T-cell (primary cell): Measurements from ENCODE around the gene HIPK4. TPM values are rescaled to one million over a fixed set of nuclear protein-coding genes. Genes with fewer than 3 reads are reported as not detected.
A peak's percentile ranks its signal among the peaks of the same experiment; 100 is the strongest.

Experiments used
- ATAC-seq, 4 experiments: fragments of 200-7000 bp in 3 of 4; fragments of 150-1000 bp in 1 of 4; cut with Tn5 transposase; replicated peaks in 1 of 4; 1 replicate in 3 of 4; 2 replicates in 1 of 4; pipeline ENCODE4 v1.10.0; 2021; ENCODE audit warnings: moderate library complexity in 3 of 4, mild to moderate bottlenecking in 2 of 4, moderate number of reproducible peaks in 1 of 4
- CTCF ChIA-PET, 2 donors: fragments of 300-600 bp; sonication (Branson Sonifier 250); formaldehyde crosslinking; loops; one replicate each; lab custom pipeline; 2022; ENCODE audit warnings: antibody characterized with exemption in 2 of 2; lab: Charles Lee
- POLR2A ChIA-PET, 2 donors: fragments of 300-600 bp; sonication (Branson Sonifier 250); formaldehyde crosslinking; loops; one replicate each; lab custom pipeline; 2022; ENCODE audit warnings: antibody characterized with exemption in 2 of 2; lab: Charles Lee
- DNase-seq, 35 experiments: peaks; one replicate each; pipeline versions ENCODE4 v3.0.0 to v3.0.0-alpha.2; 2013 to 2023
- H3K27ac ChIP-seq: one replicate; pipeline ENCODE4 v1.5.1; 2013; ENCODE audit warnings: low read length
- H3K27me3 ChIP-seq, 2 experiments: replicated peaks in 1 of 2; 1 replicate in 1 of 2; 2 replicates in 1 of 2; pipeline versions ENCODE4 v1.6.1 to v1.7.0; 2013; ENCODE audit warnings: low read length in 1 of 2, mixed read lengths in 1 of 2; ENCODE audit not compliant: control insufficient read depth in 2 of 2, insufficient read depth in 2 of 2; ENCODE audit errors: extremely low read depth in 1 of 2
- H3K36me3 ChIP-seq, 2 donors: 1 replicate in 1 of 2; 2 replicates in 1 of 2; pipeline versions ENCODE4 v1.6.1 to v1.7.0; 2013; ENCODE audit warnings: low read length in 1 of 2; ENCODE audit not compliant: control insufficient read depth in 2 of 2, insufficient read depth in 1 of 2; ENCODE audit errors: extremely low read depth in 1 of 2
- H3K4me1 ChIP-seq, 2 experiments: 1 replicate in 1 of 2; 2 replicates in 1 of 2; pipeline versions ENCODE4 v1.6.1 to v1.7.0; 2013; ENCODE audit warnings: low read length in 2 of 2, mixed read lengths in 1 of 2; ENCODE audit not compliant: insufficient read depth in 2 of 2, control insufficient read depth in 1 of 2; ENCODE audit errors: extremely low read depth in 1 of 2
- H3K4me3 ChIP-seq, 2 donors: 1 replicate in 1 of 2; 2 replicates in 1 of 2; pipeline versions ENCODE4 v1.5.1 to v1.7.0; 2013; ENCODE audit warnings: mild to moderate bottlenecking in 2 of 2, low read length in 1 of 2, moderate library complexity in 1 of 2; ENCODE audit not compliant: control insufficient read depth in 1 of 2; ENCODE audit errors: extremely low read depth in 1 of 2
- H3K9me3 ChIP-seq: 2 replicates; pipeline ENCODE4 v1.7.0; 2013
- H3K27ac Mint-ChIP-seq, 2 donors: one replicate each; pipeline ENCODE4 v1.8.0; 2020 to 2021; ENCODE audit warnings: mild to moderate bottlenecking in 2 of 2, mixed read lengths in 2 of 2
- H3K27me3 Mint-ChIP-seq, 2 donors: one replicate each; pipeline ENCODE4 v1.8.0; 2021 to 2022; ENCODE audit warnings: mixed read lengths in 2 of 2
- H3K36me3 Mint-ChIP-seq: one replicate; pipeline ENCODE4 v1.8.0; 2021; ENCODE audit warnings: mixed read lengths
- H3K4me1 Mint-ChIP-seq, 3 donors: one replicate each; pipeline ENCODE4 v1.8.0; 2020 to 2022; ENCODE audit warnings: mixed read lengths in 3 of 3, mild to moderate bottlenecking in 1 of 3
- H3K4me3 Mint-ChIP-seq, 3 donors: one replicate each; pipeline ENCODE4 v1.8.0; 2020 to 2022; ENCODE audit warnings: mild to moderate bottlenecking in 3 of 3, mixed read lengths in 3 of 3, moderate library complexity in 3 of 3
- H3K9me3 Mint-ChIP-seq, 3 donors: one replicate each; pipeline ENCODE4 v1.8.0; 2020 to 2022; ENCODE audit warnings: mixed read lengths in 3 of 3
- WGBS: methylation state at CpG from one replicate; pipeline ENCODE4 v1.1.5; 2013; ENCODE audit warnings: missing lambda C conversion rate; ENCODE audit not compliant: insufficient coverage; 5-methylcytosine and 5-hydroxymethylcytosine counted together
- total RNA-seq, 35 experiments: library from RNA in 6 of 35; stranded (reverse) in 6 of 35; fragments of 120-200 nt in 1 of 35; gene quantifications; one replicate each; pipeline versions ENCODE4 v1.2.1 to v1.2.4 and lab custom pipeline; 2013 to 2026

Gene HIPK4
- total RNA-seq, 5 donors from 2014 or later (not counting 1 experiment from before 2014, with no cell fraction given) = 0.16 to 0.20 (median 0.18) TPM; not detected in 1

DNA sequence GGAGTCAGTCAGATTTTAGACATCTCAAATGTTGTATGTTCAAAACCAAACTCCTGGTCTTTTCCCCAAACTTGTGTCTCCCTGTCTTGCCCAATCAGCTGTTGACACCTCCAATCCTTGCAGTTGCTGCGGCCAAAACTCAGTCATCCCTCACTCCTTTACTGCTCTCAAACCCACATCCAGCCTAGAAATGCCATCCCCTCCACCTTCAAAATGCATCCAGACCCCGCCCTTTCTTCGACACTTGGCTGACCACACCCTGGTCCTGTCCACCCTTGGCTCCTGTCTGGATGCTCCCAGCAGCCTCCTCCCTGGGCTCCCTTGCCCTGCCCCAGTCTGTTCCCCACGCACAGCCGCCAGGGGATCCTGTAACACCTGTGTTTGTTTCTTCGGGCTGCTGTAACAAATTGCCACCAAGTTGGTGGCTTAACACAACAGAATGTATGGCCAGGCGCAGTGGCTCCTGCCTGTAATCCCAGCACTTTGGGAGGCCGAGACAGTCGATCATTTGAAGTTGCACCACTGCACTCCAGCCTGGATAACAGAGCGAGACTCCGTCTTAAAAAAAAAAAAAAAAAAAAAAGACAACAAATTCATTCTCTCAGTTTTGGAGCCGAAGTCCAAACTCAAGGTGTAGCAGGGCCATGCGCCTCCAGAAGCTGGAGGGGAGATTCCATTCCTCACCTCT, 29.8 kb downstream of the HIPK4 start:
- Histone ChIP-seq H3K4me3 (no peak overlapping the region), H3K4me1 (peaks cover 5 to 13% of the 10 kb centered on the region in 2 experiments), H3K27me3 (no peaks in the 10 kb centered on the region), H3K36me3 (peaks cover 6 to 8% of the 10 kb centered on the region in 2 donors), H3K9me3 (no peaks in the 10 kb centered on the region), H3K27ac (no peak overlapping the region)
- no peak for DNase-seq
- ATAC-seq = no peak
- ChIA-PET CTCF (no interaction called here), POLR2A (no interaction called here)
- no peak overlapping the region for H3K27ac Mint-ChIP-seq
- no peak overlapping the region for H3K4me3 Mint-ChIP-seq
- H3K36me3 Mint-ChIP-seq = peaks cover 26% of the 10 kb centered on the region
- no peaks in the 10 kb centered on the region for H3K9me3 Mint-ChIP-seq
- 95% methylated on average over 9 of the region's 13 CpGs for WGBS
- peaks cover 25 to 31% (median 26%) of the 10 kb centered on the region in 3 donors for H3K4me1 Mint-ChIP-seq
- H3K27me3 Mint-ChIP-seq = no peaks in the 10 kb centered on the region

DNA sequence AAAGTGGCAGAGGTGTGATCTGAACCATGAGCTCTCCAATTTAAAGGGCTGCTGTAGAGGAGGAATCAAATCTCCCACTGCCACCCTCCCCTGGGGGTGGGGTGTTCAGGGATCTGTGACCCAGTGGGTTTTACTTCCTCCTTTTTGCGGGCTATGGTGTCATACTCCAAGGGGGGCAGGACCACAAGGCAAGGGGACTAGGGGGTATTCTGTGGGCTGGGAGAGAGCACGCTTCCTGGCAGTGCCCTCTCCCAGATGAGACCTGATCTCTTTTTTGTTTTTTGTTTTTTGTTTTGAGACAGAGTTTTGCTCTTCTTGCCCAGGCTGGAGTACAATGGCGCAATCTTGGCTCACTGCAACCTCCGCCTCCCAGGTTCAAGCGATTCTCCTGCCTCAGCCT, 31.2 kb downstream of the HIPK4 start:
- H3K4me1 ChIP-seq = peaks cover 0 to 10% of the 10 kb centered on the region in 2 experiments

GRCh38 chr19:40357640-40358039, 32.3 kb downstream of the HIPK4 start:
- no peak overlapping the region for H3K27ac Mint-ChIP-seq
- H3K27me3 Mint-ChIP-seq = no peaks in the 10 kb centered on the region

More for the DNA sequence above, 31.2 kb downstream of the HIPK4 start:
- no peaks in the 10 kb centered on the region for H3K27me3 Mint-ChIP-seq
- WGBS = 70% methylated on average over 2 of the region's 5 CpGs
- H3K36me3 Mint-ChIP-seq = peaks cover 22% of the 10 kb centered on the region
- H3K9me3 Mint-ChIP-seq = no peaks in the 10 kb centered on the region
- H3K4me3 Mint-ChIP-seq = no peak overlapping the region
- no peak for ATAC-seq
- ChIA-PET CTCF (no interaction called here), POLR2A (no interaction called here)
- Histone ChIP-seq H3K27ac (no peak overlapping the region), H3K4me3 (no peak overlapping the region), H3K27me3 (no peaks in the 10 kb centered on the region), H3K9me3 (no peaks in the 10 kb centered on the region), H3K36me3 (peaks cover 6 to 8% of the 10 kb centered on the region in 2 donors)
- H3K27ac Mint-ChIP-seq = no peak overlapping the region
- peaks cover 21 to 26% (median 22%) of the 10 kb centered on the region in 3 donors for H3K4me1 Mint-ChIP-seq
- DNase-seq = peak in 3 of 35 experiments; percentile 10 to 46 (median 11)

DNA sequence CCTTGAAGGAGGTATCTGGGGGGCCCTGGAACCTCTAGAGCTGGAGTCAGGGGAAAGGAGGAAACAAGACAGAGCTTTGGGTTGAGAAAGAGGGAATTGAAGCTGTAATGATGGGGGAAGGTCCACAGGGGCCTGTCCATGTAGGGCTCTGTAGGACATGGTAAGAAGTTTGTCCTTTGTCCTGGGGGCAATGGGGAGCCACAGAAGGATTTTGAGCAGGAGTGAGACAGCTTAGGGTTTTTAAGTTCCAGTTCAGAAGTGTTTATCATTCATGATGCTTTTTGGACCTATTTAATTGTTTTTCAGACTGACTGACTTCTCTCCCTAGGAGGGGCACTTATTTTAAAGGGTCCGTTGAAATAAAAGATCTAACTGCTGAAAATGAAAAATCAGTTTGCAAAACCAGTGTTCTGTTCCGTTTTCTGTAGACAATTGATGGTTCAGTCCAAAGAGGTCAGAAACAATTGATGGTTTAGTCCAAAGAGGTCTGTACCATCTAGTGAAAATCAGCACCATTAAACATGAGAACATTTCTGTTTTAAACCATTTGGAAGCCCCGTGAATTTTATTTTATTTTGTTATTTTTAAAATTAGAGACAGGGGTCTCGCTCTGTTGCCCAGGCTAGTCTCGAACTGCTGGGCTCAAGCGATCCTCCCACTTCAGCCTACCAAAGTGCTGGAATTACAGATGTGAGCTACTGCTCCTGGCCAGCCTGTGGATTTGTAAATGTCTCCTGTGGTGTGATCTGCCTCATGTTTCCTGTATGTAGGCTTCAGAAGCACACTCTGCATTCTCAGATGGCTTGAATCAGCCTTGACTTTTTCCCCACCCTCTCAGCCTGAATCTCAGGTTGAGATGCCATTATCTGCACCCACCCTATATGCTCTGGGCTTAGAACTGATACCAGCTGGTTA, 33.0 kb downstream of the HIPK4 start:
- no peak for ATAC-seq
- POLR2A ChIA-PET = no interaction called here
- Mint-ChIP-seq H3K36me3 (peaks cover 22% of the 10 kb centered on the region), H3K27ac (no peak overlapping the region), H3K9me3 (no peaks in the 10 kb centered on the region), H3K4me3 (no peak overlapping the region), H3K27me3 (no peaks in the 10 kb centered on the region), H3K4me1 (peaks cover 12 to 21% (median 13%) of the 10 kb centered on the region in 3 donors)
- CTCF ChIA-PET = no interaction called here
- WGBS = 100% methylated on average over 2 of the region's 6 CpGs
- Histone ChIP-seq H3K27ac (no peak overlapping the region), H3K36me3 (peaks cover 6 to 8% of the 10 kb centered on the region in 2 donors), H3K9me3 (no peaks in the 10 kb centered on the region), H3K27me3 (no peaks in the 10 kb centered on the region), H3K4me3 (no peak overlapping the region), H3K4me1 (peaks cover 0 to 5% of the 10 kb centered on the region in 2 experiments)
- DNase-seq = no peak

More at GRCh38 chr19:40357640-40358039, 32.3 kb downstream of the HIPK4 start:
- Histone ChIP-seq H3K27ac (no peak overlapping the region), H3K36me3 (peaks cover 6 to 8% of the 10 kb centered on the region in 2 donors), H3K4me3 (no peak overlapping the region), H3K4me1 (peaks cover 0 to 5% of the 10 kb centered on the region in 2 experiments), H3K9me3 (no peaks in the 10 kb centered on the region), H3K27me3 (no peaks in the 10 kb centered on the region)
- Mint-ChIP-seq H3K36me3 (peaks cover 22% of the 10 kb centered on the region), H3K9me3 (no peaks in the 10 kb centered on the region), H3K4me3 (no peak overlapping the region), H3K4me1 (peaks cover 12 to 21% (median 13%) of the 10 kb centered on the region in 3 donors)
- ATAC-seq (no peak), DNase-seq (no peak)
- ChIA-PET CTCF (no interaction called here), POLR2A (no interaction called here)
- WGBS = no CpG with 5 or more reads among the region's 3 CpGs

DNA sequence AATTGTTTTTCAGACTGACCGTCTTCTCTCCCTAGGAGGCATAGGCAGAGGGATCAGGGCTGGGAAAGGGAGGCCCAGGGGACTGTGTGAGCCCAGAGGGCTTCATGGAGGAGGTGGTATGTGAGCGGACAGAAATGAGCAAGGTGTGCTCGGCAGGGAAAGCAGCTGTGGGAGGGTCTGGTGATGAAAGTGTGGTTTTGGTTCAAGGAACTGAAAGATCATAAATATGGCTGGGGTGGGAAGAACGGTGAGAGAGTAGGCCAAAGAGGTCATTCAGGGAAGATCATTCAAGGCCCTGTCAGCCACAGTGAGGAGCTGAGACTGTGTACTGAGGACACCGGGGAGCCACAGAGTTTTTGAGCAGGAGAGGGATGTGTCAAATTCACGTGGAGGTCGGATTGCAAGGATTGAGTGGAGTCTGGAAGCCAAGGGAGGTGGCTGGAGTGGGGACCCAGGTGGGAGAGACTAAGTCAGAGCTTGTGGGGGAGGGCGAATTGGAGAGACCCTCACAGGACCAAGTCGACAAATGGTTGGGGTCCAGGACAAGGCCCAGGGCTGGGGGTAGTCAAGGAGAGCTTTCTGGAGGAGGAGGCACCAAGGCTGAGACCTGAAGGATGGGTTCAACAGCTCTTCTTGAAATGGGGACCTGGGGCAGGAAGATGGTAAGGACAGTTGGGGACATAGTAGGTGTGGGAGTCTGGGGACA, 33.9 kb downstream of the HIPK4 start:
- ChIA-PET POLR2A (no interaction called here), CTCF (interaction anchor here in 1 of 2 donors (0.6 kb wide), 1 partner anchor 51 kb away, joined by 4 read pairs; no protein-coding TSS in a partner anchor)
- 86% methylated on average over 8 of the region's 9 CpGs for WGBS

More for the DNA sequence above, 33.9 kb downstream of the HIPK4 start:
- H3K27ac Mint-ChIP-seq = no peak overlapping the region
- no peaks in the 10 kb centered on the region for H3K27me3 ChIP-seq
- H3K36me3 Mint-ChIP-seq = peaks cover 19% of the 10 kb centered on the region
- H3K36me3 ChIP-seq = peaks cover 6 to 8% of the 10 kb centered on the region in 2 donors
- H3K9me3 ChIP-seq = no peaks in the 10 kb centered on the region
- H3K4me1 Mint-ChIP-seq = peaks cover 6 to 22% (median 13%) of the 10 kb centered on the region in 3 donors
- no peak for DNase-seq
- no peaks in the 10 kb centered on the region for H3K9me3 Mint-ChIP-seq
- H3K4me3 ChIP-seq = no peak overlapping the region
- H3K27me3 Mint-ChIP-seq = no peaks in the 10 kb centered on the region
- no peak overlapping the region for H3K27ac ChIP-seq
- ATAC-seq = no peak
- H3K4me3 Mint-ChIP-seq = no peak overlapping the region
- H3K4me1 ChIP-seq = peaks cover 0 to 5% of the 10 kb centered on the region in 2 experiments
